HG03103 (cell line): ENCODE measurements around the gene SPSB3.
"Not testable (repeated sequence)": the region's sequence is repeated elsewhere in the genome, so short reads cannot be mapped to it uniquely, and the experiment has no call there.

ENCODE experiments used
- ATAC-seq: cut with Tn5 transposase; IDR thresholded peaks from one replicate; pipeline ENCODE4 v1.9.1; 2021; ENCODE audit warnings: low read depth; ENCODE audit not compliant: unreplicated experiment

The SPSB3 gene

GRCh38 chr16:1817276-1817589 lies 34.9 kb upstream of the SPSB3 start:
- no peak for ATAC-seq

- no peak for ATAC-seq
Measured at GRCh38 chr16:1816396-1817275, 34.3 kb upstream of the SPSB3 start.

- ATAC-seq = no peak
Measured at GRCh38 chr16:1815461-1815860, 33.1 kb upstream of the SPSB3 start.

- no peak for ATAC-seq
Measured at GRCh38 chr16:1812732-1813163, 30.4 kb upstream of the SPSB3 start.

- no peak for ATAC-seq
Measured at GRCh38 chr16:1810536-1810935, 28.2 kb upstream of the SPSB3 start.

GRCh38 chr16:1810106-1810505 lies 27.7 kb upstream of the SPSB3 start:
- ATAC-seq = no peak

- no peak for ATAC-seq
Measured at GRCh38 chr16:1809281-1809801, 27.0 kb upstream of the SPSB3 start.

- ATAC-seq = no peak
Measured at GRCh38 chr16:1808691-1809090, 26.3 kb upstream of the SPSB3 start.

- ATAC-seq = no peak
Measured at GRCh38 chr16:1807626-1808025, 25.3 kb upstream of the SPSB3 start.

GRCh38 chr16:1800701-1801100 lies 18.3 kb upstream of the SPSB3 start:
- ATAC-seq = no peak

GRCh38 chr16:1799263-1799662 lies 16.9 kb upstream of the SPSB3 start:
- ATAC-seq = not testable (repeated sequence)

GRCh38 chr16:1794908-1795666 lies 12.7 kb upstream of the SPSB3 start:
- ATAC-seq = no peak

GRCh38 chr16:1794221-1794871 lies 12.0 kb upstream of the SPSB3 start:
- no peak for ATAC-seq

GRCh38 chr16:1793578-1794220 lies 11.3 kb upstream of the SPSB3 start, which contains the start of gene IGFALS:
Gene IGFALS, minus strand, starts transcription at chr16:1793705. Its CDS starts 53 bp downstream, at chr16:1793652.
- no peak for ATAC-seq

GRCh38 chr16:1792836-1793577 lies 10.6 kb upstream of the SPSB3 start:
- ATAC-seq = no peak

GRCh38 chr16:1791943-1792812 lies 9.8 kb upstream of the SPSB3 start:
- no peak for ATAC-seq

- ATAC-seq = no peak
Measured at GRCh38 chr16:1791256-1791942, 9.0 kb upstream of the SPSB3 start.

GRCh38 chr16:1790611-1791255 lies 8.4 kb upstream of the SPSB3 start:
- no peak for ATAC-seq
